HG03575 (cell line): Measurements from ENCODE around the gene ABHD16B.

ENCODE experiments used
- ATAC-seq: cut with Tn5 transposase; IDR thresholded peaks from one replicate; pipeline ENCODE4 v1.9.1; 2021; ENCODE audit not compliant: unreplicated experiment, insufficient number of reproducible peaks, low FRiP score; ENCODE audit errors: extremely low read depth

Gene ABHD16B

GRCh38 chr20:63833776-63834490 is 27.4 kb upstream of the ABHD16B start:
- ATAC-seq: no peak

- no peak for ATAC-seq
Measured at GRCh38 chr20:63834491-63834880, 26.8 kb upstream of the ABHD16B start.

GRCh38 chr20:63835021-63835858 is 26.1 kb upstream of the ABHD16B start:
- no peak for ATAC-seq

GRCh38 chr20:63836458-63837344 is 24.6 kb upstream of the ABHD16B start:
- no peak for ATAC-seq

- no peak for ATAC-seq
Measured at GRCh38 chr20:63837479-63837878, 23.8 kb upstream of the ABHD16B start.

- no peak for ATAC-seq
Measured at GRCh38 chr20:63839620-63840019, 21.7 kb upstream of the ABHD16B start.

DNA sequence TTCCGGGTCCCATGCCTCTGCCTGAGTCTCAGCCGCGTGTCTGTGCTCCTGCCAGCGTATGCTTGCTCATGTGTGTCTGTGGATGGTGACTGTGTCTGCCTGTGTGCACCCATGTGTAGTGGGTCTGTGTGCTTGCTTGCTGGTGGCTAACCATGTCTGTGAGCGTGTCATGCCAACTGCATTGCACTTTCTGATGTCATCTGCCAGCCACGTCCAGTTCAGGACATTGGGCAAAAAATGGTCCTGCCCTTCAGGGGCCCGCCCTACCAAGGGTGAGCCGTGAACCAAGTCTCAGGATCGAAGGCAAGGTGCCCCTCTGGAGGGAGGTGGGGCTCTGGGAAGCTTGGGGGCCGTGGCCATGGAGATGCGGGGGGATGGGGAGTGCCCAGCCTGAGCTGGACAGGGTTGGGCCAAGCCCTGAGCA is 20.9 kb upstream of the ABHD16B start:
- ATAC-seq: no peak

DNA sequence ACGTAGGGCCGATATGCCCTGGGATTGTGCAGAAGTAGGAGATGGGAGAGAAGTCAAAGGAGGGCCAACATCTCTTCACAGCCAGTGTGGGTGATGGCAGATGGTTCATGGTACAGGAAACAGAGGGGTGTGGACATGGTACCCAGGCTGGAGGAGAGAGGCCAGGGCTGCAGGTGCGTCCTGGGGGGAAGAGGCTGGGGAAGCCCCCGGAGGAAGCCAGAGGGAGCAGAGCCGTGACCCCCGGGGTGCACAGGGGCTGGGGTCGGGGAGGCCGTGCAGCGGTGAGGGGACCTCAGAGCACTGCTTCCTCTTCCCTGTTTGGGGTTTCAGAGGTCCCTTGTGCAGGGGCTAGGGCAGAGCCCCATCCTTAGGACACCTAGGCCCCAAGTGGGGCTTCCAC is 19.0 kb upstream of the ABHD16B start:
- no peak for ATAC-seq

DNA sequence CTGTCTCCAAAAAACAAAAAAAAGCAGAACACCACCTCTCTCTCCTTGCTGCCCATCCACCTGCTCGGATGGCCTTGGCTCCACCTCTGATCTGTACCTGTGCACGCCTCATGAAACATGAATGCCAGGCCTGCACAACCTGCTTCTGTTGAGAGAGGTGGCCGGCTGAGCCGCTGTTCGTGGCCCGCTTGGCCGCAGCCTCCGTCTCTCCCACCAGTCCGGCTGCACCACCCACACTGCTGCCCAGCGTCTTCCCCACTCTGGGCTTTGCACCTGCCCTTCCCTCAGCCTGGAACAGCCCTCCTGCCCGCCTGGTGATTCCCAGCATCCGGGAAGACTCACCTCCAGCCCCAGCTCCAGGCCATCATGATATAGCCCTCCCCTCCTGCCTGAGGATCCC is 18.1 kb upstream of the ABHD16B start:
- ATAC-seq: no peak

DNA sequence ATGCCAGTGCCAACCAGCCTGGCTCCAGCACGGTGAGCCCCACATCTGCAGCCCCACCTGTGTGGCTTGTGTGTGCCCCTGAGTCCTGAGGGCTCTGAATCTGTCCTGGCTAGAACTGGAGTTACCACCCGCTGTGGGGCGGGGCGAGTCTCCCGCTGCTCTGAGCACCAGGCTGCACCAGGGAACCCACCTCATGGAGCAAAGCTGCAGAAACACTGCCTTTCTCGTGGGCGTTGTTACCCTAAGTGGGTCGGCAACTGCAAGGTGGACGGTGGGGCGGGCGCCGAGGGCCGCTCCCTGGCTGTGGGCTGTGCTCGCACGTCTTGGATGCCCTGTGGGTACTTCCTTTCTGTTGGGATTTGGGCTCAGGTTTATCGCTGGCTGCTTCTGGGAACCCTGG is 17.5 kb upstream of the ABHD16B start:
- no peak for ATAC-seq

DNA sequence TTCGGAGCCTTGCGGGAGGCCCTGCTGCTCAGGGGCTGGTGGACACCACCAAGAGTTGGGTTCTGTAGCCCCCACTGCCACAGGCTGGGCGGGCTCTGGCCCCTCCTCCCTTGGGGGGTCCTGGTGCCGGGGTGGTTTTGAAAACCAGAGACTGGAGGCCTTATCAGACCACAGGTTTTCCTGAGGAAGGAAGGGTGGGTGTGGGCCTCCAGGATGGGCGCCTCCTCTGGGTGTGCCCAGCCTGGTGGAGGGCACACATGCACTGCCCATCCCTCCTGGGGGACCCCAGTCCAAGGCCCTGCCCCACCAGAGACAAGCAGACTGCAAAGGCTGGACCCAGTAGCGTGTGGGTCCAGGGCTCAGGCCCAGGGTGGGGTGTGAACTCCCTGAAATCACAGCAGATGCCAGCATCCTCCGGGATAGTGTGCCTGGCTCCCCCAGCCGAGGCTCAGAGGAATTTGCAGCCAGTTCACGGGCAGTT is 16.7 kb upstream of the ABHD16B start:
- ATAC-seq: no peak

GRCh38 chr20:63846128-63846771 is 15.0 kb upstream of the ABHD16B start:
- no peak for ATAC-seq

GRCh38 chr20:63846888-63847236 is 14.4 kb upstream of the ABHD16B start:
- ATAC-seq: no peak

- ATAC-seq: no peak
Measured at GRCh38 chr20:63847237-63848002, 13.9 kb upstream of the ABHD16B start.

DNA sequence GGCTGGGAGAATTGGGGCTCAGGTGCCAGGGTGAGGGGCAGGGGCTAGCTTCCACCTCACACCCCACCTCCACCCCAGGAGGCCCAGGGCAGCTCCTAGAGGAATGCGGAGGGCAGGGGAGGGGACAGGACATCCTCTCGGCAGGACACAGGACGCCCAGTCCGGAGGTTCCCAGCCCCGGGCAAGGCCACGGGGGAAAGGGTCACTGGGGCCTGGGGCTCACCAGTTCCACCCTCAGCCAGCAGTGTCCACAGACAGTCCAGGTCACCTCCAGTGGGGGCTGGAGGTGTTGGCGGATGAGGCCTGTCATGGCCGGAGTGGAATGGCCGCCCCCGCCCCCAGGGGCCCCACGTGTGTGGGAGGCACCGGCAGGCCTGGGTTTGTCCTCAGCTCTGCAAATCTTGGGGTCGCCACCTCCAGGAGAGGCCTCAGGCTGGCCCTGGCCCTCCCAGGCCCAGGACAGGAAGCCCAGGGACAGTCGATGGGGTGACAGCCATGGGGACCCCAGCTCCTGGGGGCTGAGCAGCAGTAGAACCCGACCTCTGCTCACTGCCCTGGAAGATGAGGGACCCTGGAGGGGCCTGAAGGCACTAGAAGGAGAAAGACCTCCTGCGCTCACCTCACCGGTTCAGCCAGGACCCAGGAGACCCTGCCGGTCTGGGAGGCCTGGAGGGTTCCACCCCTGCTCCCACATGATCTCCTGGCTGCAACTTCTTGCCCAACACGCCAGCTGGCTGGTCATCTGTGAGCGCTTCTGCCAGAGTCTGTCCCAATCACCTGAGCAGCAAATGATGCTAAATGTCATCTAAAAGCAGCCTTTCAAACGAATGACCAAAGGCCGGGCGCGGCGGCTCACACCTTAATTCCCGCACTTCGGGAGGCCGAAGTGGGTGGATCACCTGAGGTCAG is 13.0 kb upstream of the ABHD16B start:
- ATAC-seq: no peak

GRCh38 chr20:63850689-63851547 is 10.4 kb upstream of the ABHD16B start:
- no peak for ATAC-seq
